Caco-2 (cell line): ENCODE results near the gene PCDHGA4. TPM values are rescaled to one million over a fixed set of nuclear protein-coding genes. Genes with fewer than 3 reads are reported as not detected.

Experiments used
- BruUV-seq: library from RNA; stranded (reverse); fragments of 400-500 nt; replicated peaks from 2 replicates; lab custom pipeline; 2021; lab: Mats Ljungman, UMichigan
- CTCF ChIA-PET: fragments of 300-600 bp; sonication (Branson Sonifier 250); formaldehyde crosslinking; loops from one replicate; lab custom pipeline; 2022; ENCODE audit warnings: antibody characterized with exemption; lab: Charles Lee
- POLR2A ChIA-PET: fragments of 300-600 bp; sonication (Branson Sonifier 250); formaldehyde crosslinking; loops from one replicate; lab custom pipeline; 2022; ENCODE audit warnings: antibody characterized with exemption; lab: Charles Lee
- DNase-seq, 2 experiments: peaks; one replicate each; pipeline versions ENCODE4 v3.0.0 to v3.0.0-alpha.2; 2020 to 2022
- H3K27me3 ChIP-seq: replicated peaks from 2 replicates; pipeline ENCODE4 v1.6.0; 2011; ENCODE audit warnings: low read length; ENCODE audit not compliant: control insufficient read depth, insufficient read depth
- H3K36me3 ChIP-seq: 2 replicates; pipeline ENCODE4 v1.5.1; 2011; ENCODE audit warnings: low read length; ENCODE audit not compliant: control insufficient read depth, insufficient read depth
- H3K4me1 ChIP-seq: fragments of 250-450 bp; sonication (Bioruptor Pico); 2 replicates; pipeline ENCODE4 v1.5.1; 2020; ENCODE audit warnings: mild to moderate bottlenecking
- H3K4me3 ChIP-seq: 2 replicates; pipeline ENCODE4 v1.5.1; 2011; ENCODE audit warnings: low read depth, mild to moderate bottlenecking, control low read depth, low read length
- H3K9me3 ChIP-seq: fragments of 250-450 bp; sonication (Bioruptor Pico); 2 replicates; pipeline ENCODE4 v1.5.1; 2020; ENCODE audit warnings: mild to moderate bottlenecking, moderate library complexity
- H3K27ac Mint-ChIP-seq: one replicate; pipeline ENCODE4 v1.8.0; 2022; ENCODE audit warnings: mixed read lengths; ENCODE audit not compliant: unreplicated experiment
- H3K27me3 Mint-ChIP-seq: one replicate; pipeline ENCODE4 v1.8.0; 2022; ENCODE audit warnings: mixed read lengths; ENCODE audit not compliant: insufficient read depth, unreplicated experiment
- H3K36me3 Mint-ChIP-seq: one replicate; pipeline ENCODE4 v1.8.0; 2022; ENCODE audit warnings: mild to moderate bottlenecking, mixed read lengths; ENCODE audit not compliant: insufficient read depth, unreplicated experiment
- H3K4me1 Mint-ChIP-seq: one replicate; pipeline ENCODE4 v1.8.0; 2022; ENCODE audit warnings: low read depth, mixed read lengths; ENCODE audit not compliant: unreplicated experiment
- H3K4me3 Mint-ChIP-seq: one replicate; pipeline ENCODE4 v1.8.0; 2022; ENCODE audit warnings: mild to moderate bottlenecking, moderate library complexity, mixed read lengths; ENCODE audit not compliant: unreplicated experiment
- H3K9me3 Mint-ChIP-seq: one replicate; pipeline ENCODE4 v1.8.0; 2022; ENCODE audit warnings: mixed read lengths; ENCODE audit not compliant: unreplicated experiment
- intact Hi-C: fragments of 100-400 bp; cut with micrococcal nuclease; formaldehyde crosslinking; loops from one replicate; pipeline ENCODE4 v1.10.0; 2022; ENCODE audit not compliant: unreplicated experiment
- total RNA-seq: library from RNA; stranded (reverse); gene quantifications from 2 replicates; pipeline ENCODE4 v1.2.3, GENCODE V29; 2022
- TF ChIP-seq, protein P1 (sequence below), 2 experiments: fragments of 200-600 bp in 1 of 2; IDR thresholded peaks; 1 replicate in 1 of 2; 2 replicates in 1 of 2; pipeline versions ENCODE4 v1.5.1 to v1.8.0; 2011 to 2022; ENCODE audit warnings: antibody characterized with exemption in 1 of 2, control low read depth in 1 of 2, inconsistent platforms in 1 of 2, low read depth in 1 of 2, low read length in 1 of 2, mild to moderate bottlenecking in 1 of 2, moderate library complexity in 1 of 2; ENCODE audit not compliant: insufficient read depth in 1 of 2, severe bottlenecking in 1 of 2, unreplicated experiment in 1 of 2

Gene PCDHGA4
- total RNA-seq, 1 experiment from 2014 or later, result 0.54 TPM

DNA sequence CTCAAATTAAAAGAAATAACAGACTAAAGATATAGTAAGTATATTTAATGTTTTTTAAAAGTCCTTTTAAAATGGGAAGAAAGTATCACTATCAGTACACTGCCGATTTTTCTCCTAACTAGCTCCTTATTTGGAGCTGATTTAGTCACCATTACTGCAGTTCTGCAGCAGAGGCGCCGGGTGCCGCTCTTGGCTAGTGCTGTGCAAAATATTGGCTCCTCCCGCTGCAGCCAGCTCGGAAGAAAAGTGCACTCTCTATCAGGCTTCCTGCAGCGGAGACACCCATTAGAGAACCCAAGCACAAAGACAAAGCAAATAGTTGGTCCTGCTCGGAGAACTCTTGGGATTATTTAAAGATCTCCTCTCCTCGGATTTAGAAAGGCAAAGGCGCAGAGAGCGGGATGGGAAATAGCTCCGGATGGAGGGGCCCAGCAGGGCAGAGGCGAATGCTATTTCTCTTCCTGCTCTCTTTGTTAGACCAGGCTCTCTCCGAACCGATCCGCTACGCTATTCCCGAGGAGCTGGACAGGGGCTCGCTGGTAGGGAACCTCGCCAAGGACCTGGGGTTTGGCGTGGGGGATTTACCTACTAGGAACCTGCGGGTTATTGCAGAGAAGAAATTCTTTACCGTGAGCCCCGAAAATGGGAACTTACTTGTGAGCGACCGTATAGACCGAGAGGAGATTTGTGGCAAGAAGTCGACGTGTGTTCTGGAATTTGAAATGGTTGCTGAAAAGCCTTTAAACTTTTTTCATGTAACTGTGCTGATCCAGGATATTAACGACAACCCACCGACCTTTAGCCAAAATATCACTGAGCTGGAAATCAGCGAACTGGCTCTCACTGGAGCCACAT is 15.4 kb downstream of the PCDHGA4 start, which contains the start of gene PCDHGB3:
Gene PCDHGB3 (plus strand): TSS at position 249 of the 855 bp plus-strand sequence. CDS start 153 bp downstream, at position 402.
- POLR2A ChIA-PET, result no interaction called here
- intact Hi-C loops, result no loop called here
- no TSS peak for BruUV-seq

DNA sequence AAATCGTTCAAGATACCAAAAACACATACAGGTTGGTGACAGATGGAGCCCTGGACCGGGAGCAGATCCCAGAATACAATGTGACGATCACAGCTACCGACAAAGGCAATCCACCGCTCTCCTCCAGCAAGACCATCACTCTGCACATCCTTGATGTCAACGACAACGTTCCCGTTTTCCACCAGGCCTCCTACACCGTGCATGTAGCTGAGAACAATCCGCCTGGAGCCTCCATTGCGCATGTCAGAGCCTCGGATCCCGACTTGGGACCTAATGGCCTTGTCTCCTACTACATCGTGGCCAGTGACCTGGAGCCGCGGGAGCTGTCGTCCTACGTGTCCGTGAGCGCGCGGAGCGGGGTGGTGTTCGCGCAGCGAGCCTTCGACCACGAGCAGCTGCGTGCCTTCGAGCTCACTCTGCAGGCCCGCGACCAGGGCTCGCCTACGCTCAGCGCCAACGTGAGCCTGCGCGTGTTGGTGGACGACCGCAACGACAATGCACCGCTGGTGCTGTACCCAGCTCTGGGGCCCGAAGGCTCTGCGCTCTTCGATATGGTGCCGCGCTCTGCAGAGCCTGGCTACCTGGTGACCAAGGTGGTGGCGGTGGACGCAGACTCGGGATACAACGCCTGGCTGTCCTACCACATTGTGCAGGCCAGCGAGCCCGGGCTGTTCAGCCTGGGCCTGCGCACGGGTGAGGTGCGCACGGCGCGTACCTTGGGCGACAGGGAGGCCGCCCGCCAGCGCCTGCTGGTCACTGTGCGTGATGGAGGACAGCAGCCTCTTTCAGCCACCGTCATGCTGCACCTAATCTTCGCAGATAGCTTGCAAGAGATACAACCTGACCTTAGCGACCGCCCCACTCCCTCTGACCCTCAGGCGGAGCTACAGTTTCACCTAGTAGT is 17.0 kb downstream of the PCDHGA4 start:
- H3K27me3 Mint-ChIP-seq, result no peaks in the 10 kb centered on the region
- ChIA-PET POLR2A (no interaction called here), CTCF (interaction anchor here (0.8 kb wide), 1 partner anchor 192 kb away, joined by 3 read pairs; no protein-coding TSS in a partner anchor)
- H3K4me3 Mint-ChIP-seq, result no peak overlapping the region
- intact Hi-C loops, result no loop called here
- Histone ChIP-seq H3K36me3 (no peaks in the 10 kb centered on the region), H3K4me3 (no peak overlapping the region), H3K27me3 (no peaks in the 10 kb centered on the region), H3K4me1 (no peaks in the 10 kb centered on the region), H3K9me3 (no peaks in the 10 kb centered on the region; the same call in 1 of the 2 replicates)
- BruUV-seq, result no TSS peak
- no peaks in the 10 kb centered on the region for H3K36me3 Mint-ChIP-seq
- no peak for DNase-seq
- H3K9me3 Mint-ChIP-seq, result no peaks in the 10 kb centered on the region
- TF ChIP-seq, protein P1, sequence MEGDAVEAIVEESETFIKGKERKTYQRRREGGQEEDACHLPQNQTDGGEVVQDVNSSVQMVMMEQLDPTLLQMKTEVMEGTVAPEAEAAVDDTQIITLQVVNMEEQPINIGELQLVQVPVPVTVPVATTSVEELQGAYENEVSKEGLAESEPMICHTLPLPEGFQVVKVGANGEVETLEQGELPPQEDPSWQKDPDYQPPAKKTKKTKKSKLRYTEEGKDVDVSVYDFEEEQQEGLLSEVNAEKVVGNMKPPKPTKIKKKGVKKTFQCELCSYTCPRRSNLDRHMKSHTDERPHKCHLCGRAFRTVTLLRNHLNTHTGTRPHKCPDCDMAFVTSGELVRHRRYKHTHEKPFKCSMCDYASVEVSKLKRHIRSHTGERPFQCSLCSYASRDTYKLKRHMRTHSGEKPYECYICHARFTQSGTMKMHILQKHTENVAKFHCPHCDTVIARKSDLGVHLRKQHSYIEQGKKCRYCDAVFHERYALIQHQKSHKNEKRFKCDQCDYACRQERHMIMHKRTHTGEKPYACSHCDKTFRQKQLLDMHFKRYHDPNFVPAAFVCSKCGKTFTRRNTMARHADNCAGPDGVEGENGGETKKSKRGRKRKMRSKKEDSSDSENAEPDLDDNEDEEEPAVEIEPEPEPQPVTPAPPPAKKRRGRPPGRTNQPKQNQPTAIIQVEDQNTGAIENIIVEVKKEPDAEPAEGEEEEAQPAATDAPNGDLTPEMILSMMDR (IDR thresholded peaks at IDR 0.05; ENCODE audit: insufficient read depth in 1 of 2, low read depth in 1 of 2, low read length in 1 of 2, severe bottlenecking in 1 of 2, unreplicated experiment in 1 of 2), result no peak
- no peak overlapping the region for H3K27ac Mint-ChIP-seq
- no peaks in the 10 kb centered on the region for H3K4me1 Mint-ChIP-seq

More for the DNA sequence above, 15.4 kb downstream of the PCDHGA4 start, which contains the start of gene PCDHGB3:
- Histone ChIP-seq H3K27me3 (no peaks in the 10 kb centered on the region), H3K36me3 (no peaks in the 10 kb centered on the region), H3K4me1 (no peaks in the 10 kb centered on the region), H3K4me3 (no peak within 1 kb of the TSS), H3K9me3 (no peaks in the 10 kb centered on the region; the same call in 1 of the 2 replicates)
- CTCF ChIA-PET, result interaction anchor here (0.9 to 1.8 kb wide), 7 partner anchors 27 to 194 kb away, joined by 3 to 8 read pairs (median 5); partner anchors contain the start of genes PCDHB14, PCDHGB5 and TAF7
- H3K9me3 Mint-ChIP-seq, result peaks cover 7% of the 10 kb centered on the region
- H3K27ac Mint-ChIP-seq, result no peak within 1 kb of the TSS
- H3K27me3 Mint-ChIP-seq, result no peaks in the 10 kb centered on the region
- DNase-seq, result peak in 1 of 2 experiments; percentile 19
- TF ChIP-seq, protein P1 (IDR thresholded peaks at IDR 0.05; ENCODE audit: insufficient read depth in 1 of 2, low read depth in 1 of 2, low read length in 1 of 2, severe bottlenecking in 1 of 2, unreplicated experiment in 1 of 2), result no peak
- no peak within 1 kb of the TSS for H3K4me3 Mint-ChIP-seq
- no peaks in the 10 kb centered on the region for H3K36me3 Mint-ChIP-seq
- H3K4me1 Mint-ChIP-seq, result no peaks in the 10 kb centered on the region
